H1 (cell line): Measurements from ENCODE around the gene RALGDS.

Experiments
- CEBPB ChIP-seq: IDR thresholded peaks from 2 replicates; pipeline ENCODE4 v1.6.1; 2012; ENCODE audit warnings: low read depth, low read length
- MAX ChIP-seq: IDR thresholded peaks from 2 replicates; pipeline ENCODE4 v1.6.1; 2012; ENCODE audit warnings: inconsistent platforms
- POLR2AphosphoS5 ChIP-seq: IDR thresholded peaks from 2 replicates; pipeline ENCODE4 v1.6.1; 2011; ENCODE audit warnings: low read depth, low read length
- RFX5 ChIP-seq: IDR thresholded peaks from 2 replicates; pipeline ENCODE4 v1.6.1; 2011; ENCODE audit warnings: low read depth, low read length, improper control_type of control experiment, borderline replicate concordance
- ZNF274 ChIP-seq: IDR thresholded peaks from 2 replicates; pipeline ENCODE4 v1.7.0; 2012; ENCODE audit warnings: low read length, borderline replicate concordance; ENCODE audit errors: extremely low read depth
- TF ChIP-seq, protein P1 (sequence below), 3 experiments: IDR thresholded peaks; 1 replicate in 2 of 3; 2 replicates in 1 of 3; pipeline versions ENCODE4 v1.5.1 to v1.6.1; 2011; ENCODE audit warnings: low read length in 3 of 3, mild to moderate bottlenecking in 3 of 3, inconsistent platforms in 2 of 3, low read depth in 1 of 3, moderate library complexity in 1 of 3; ENCODE audit not compliant: insufficient read depth in 1 of 3; ENCODE audit errors: control extremely low read depth in 1 of 3

GRCh38 chr9:133088146-133088750 lies 32.8 kb downstream of the RALGDS start:
- TF ChIP-seq MAX (no peak), RFX5 (no peak), POLR2AphosphoS5 (no peak), ZNF274 (no peak), CEBPB (no peak)
- TF ChIP-seq, protein P1, sequence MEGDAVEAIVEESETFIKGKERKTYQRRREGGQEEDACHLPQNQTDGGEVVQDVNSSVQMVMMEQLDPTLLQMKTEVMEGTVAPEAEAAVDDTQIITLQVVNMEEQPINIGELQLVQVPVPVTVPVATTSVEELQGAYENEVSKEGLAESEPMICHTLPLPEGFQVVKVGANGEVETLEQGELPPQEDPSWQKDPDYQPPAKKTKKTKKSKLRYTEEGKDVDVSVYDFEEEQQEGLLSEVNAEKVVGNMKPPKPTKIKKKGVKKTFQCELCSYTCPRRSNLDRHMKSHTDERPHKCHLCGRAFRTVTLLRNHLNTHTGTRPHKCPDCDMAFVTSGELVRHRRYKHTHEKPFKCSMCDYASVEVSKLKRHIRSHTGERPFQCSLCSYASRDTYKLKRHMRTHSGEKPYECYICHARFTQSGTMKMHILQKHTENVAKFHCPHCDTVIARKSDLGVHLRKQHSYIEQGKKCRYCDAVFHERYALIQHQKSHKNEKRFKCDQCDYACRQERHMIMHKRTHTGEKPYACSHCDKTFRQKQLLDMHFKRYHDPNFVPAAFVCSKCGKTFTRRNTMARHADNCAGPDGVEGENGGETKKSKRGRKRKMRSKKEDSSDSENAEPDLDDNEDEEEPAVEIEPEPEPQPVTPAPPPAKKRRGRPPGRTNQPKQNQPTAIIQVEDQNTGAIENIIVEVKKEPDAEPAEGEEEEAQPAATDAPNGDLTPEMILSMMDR (IDR thresholded peaks at IDR 0.05; ENCODE audit: control extremely low read depth in 1 of 3, insufficient read depth in 1 of 3, low read depth in 1 of 3, low read length in 3 of 3): no peak
